NCI-H2227 (cell line): ENCODE data around the gene REPS2.
"Not testable (repeated sequence)": the region's sequence is repeated elsewhere in the genome, so short reads cannot be mapped to it uniquely, and the experiment has no call there.

ENCODE experiments used
- DNase-seq: peaks from one replicate; lab custom pipeline; 2025; ENCODE audit not compliant: unreplicated experiment; lab: John Stamatoyannopoulos, UW

Gene REPS2

DNA sequence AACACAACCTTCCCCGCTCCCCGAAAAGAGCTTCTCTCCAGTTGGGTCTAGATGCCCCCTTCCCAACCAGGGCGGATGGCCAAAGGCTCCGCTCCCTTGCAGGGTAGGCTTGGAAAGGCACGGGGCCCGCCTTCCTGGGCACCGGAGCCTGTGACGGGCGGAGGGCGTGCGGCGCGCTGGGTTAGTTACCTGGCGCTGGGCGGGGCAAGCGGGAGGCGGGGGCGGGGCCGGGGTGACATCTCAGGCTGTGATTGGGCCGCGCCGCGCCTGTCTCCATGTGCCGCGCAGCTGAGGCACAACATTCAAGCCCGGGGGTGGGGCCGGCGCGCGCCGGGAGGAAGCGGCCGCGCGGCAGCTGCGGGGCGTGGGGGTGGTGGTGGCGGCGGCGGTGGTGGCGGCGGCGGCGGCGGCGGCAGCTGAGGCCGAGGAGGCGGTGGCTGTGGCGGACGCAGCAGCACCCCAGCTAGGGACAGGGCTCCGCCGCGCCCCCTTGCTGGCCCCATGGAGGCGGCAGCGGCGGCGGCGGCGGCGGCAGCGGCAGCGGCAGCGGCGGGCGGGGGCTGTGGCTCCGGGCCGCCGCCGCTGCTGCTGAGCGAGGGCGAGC lies at the start of gene REPS2:
REPS2 (plus strand) TSS at position 298 of the 604 bp plus-strand sequence; CDS start at position 502, 204 bp downstream.
- peak; percentile 92 for DNase-seq

DNA sequence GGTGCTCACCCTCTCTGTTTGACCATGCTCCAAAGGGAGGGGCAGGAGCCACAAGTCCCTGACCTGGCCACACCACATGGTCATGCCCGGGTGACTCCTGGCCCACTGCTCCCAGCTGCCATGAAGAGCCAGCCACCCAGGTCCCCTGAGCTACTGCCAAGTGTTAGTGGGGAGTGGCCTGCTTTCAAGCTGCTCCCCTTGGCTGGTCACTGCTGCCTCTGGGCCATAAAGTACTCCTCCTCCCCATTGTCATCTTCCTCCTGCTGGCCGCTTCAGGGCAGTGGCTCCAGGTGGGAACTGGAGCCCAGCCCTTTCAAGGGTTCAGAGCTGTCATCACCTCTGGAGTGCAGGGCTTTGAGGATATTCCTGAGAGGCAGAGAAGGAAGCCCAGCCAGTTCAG lies 49.0 kb upstream of the REPS2 start:
- no peak for DNase-seq

DNA sequence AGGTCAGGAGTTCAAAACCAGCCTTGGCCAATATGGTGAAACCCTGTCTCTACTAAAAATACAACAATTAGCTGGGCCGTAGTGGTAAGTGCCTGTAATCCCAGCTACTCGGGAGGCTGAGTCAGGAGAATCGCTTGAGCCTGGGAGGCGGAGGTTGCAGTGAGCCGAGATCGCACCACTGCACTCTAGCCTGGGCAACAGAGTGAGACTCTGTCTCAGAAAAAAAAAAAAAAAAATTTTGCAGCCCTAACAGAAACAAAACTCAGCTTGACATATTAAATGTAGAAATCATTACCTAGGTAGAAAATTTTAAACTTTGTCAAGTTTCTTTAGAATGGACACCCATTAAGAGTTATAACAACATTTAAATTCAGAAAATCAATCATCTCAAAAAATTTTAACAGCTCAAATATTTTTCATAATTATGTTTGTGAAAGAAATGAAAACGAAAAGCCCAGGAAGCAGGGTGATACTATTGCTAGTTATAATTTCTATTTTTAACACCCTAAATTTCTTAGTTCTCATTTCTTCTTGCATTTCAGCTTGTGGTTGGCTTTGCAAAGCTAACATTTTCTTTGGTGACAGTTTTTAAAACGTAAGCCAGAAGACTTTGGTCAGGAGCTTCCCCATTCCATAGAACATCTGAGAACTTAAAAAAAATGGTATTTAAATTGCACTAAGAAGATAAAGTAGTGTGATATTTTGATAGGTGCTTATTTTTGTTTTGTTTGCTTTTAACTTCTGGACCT lies 43.0 kb upstream of the REPS2 start:
- DNase-seq = no peak

DNA sequence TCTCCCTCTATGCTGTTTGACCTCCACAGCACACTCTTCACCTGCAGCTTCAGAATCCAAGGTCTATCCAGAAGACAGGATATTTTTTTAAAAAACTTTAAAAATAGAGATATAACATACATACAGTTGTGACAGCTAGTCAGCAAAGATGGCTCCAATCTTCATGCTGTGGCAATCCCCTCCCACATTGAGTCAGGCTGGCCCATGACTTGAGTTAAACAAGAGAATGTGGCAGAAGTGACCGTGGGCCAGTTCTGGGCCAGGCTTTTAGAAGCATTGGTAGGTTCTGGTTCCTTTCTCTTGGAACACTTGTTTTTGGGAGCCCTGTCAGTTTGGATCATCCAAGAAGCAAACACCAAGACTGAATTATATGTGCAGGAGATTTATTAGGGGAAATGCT lies 36.1 kb upstream of the REPS2 start:
- no peak for DNase-seq

DNA sequence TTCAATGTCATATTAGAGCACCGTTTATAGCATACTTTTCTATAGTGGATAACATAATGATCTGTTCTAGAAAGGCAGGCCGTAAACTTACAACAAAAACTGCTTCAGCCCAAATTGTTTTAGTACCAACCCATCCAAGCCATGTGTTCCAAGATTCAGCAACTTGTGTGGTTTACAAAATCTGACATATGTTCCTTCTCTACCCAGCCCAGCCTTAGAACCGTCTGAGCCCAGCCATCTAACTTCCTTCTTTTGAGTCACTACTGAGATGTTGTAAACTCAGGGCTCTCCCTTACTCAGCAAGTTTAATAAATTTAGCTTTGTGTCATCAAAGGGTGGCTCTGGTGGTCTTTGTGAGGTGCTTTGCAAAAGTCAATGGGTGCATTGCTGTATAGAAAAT lies 32.4 kb upstream of the REPS2 start:
- DNase-seq = no peak

DNA sequence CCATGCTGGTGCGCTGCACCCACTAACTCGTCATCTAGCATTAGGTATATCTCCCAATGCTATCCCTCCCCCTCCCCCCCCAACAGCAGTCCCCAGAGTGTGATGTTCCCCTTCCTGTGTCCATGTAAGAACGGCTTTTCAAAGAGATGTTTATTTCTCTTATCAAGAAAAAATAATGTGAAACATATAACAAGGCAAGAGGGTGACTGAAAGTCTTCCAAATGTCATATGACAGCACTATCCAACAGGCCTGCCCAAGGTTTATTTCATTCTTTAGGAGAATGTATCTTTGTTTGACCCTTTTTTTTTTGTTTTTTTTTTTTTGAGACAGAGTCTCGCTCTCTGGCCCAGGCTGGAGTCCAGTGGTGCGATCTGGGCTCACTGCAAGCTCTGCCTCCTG lies 29.9 kb upstream of the REPS2 start:
- DNase-seq = no peak

DNA sequence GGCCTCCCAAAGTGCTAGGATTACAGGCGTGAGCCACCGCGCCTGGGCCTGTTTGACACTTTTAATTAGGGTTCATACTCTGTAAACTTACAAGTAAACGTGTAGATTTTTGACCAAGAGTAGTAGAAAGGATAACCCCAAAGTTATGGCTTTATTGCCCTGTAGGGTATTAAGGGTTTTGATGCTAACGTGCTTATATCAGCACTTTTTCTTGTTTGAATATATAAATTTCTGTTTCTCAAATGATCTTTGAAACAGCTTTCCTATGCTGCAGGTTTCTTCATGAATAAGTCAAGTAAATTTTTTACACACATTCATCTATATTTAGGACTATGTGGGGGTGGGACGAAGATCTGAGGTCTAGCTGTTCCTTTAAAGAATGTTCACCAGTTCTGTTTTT lies 29.3 kb upstream of the REPS2 start:
- no peak for DNase-seq

DNA sequence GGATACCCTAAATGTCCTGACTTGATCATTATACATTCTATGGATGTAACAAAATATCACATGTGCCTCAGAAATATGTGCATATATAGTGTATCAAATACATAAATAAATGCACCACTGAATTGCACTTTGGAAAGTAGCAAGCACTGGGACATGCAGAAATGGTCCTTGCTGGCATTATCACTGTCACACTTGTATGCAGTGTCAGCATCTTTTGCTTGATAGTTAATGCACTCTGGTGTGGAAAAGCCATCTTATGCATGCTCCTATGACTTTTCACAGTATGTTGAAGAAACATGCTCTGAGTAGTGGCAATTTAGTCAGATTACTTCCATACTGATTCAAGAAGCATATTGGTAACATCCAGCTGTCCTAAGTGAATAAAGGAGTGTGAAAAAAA lies 27.5 kb upstream of the REPS2 start:
- no peak for DNase-seq

DNA sequence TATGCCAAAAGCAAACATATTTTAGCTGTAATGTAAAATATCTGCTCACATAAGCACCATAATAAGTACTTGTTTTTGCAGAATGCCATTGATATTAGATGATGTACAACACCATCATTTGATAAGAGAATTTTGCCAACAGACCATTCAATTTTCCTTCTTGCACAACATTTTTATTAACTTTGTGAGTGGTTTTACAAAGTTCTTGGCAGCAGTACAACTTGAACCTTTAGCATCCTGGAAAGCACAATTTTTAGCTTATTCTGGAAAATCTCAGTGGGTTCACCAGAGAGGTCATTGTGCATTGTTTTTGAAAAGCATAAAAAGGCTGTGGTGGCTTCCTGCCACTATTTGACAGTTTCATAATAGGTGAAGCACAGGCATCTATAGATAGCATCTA lies 26.4 kb upstream of the REPS2 start:
- DNase-seq = no peak

DNA sequence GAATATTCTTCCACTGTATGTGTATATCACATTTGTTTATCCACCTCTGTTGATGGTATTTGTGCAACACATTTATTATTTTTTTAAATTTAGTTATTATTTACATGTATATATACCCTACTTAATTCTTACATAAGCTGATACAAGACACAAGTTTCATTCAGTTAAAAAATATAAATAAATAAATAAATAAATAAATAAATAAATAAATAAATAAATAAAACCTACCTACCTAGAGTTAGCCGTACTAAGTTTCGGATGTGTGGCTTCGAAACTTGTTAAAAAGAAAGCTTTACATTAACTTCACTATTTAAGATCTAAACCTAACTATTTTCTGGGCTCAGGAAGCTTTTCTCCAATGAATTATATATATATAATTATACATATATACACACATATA lies 23.3 kb upstream of the REPS2 start:
- no peak for DNase-seq

DNA sequence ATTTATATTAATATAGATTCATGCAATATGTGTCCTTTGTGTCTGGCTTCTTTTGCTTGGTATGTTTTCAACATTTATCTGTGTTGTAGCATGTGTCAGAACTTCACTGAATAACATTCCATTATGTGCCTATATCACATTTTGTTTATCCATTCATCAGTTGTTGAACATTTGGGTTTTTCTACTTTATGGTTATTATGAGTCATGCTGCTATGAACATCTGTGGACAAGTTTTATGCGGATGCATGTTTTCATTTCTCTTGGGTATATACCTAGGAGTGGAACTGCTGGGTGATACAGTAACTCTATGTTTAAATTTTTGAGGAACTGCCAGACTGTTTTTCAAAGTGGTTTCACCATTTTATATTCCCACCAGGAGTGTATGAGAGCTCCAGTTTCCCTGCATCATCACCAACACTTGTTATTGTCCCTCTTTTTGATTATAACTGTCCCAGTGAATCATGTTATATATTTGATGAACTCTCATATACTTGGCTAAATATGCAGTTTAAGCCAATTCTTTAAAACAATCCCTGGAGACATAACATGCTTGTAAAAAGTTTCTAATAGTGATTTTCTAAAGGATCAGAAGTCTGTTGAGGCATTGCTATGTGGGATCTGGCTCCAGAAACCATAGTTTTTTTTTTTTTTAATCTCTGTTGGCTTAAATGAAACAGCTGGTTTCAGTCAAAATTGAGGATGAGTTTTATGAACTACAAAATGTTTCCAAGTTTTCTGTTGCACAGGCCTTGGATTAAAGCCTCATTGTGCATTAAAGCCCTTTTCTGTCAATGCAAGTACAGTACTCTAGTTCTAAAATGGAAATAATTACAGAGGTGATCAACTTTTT lies 21.6 kb upstream of the REPS2 start:
- no peak for DNase-seq

DNA sequence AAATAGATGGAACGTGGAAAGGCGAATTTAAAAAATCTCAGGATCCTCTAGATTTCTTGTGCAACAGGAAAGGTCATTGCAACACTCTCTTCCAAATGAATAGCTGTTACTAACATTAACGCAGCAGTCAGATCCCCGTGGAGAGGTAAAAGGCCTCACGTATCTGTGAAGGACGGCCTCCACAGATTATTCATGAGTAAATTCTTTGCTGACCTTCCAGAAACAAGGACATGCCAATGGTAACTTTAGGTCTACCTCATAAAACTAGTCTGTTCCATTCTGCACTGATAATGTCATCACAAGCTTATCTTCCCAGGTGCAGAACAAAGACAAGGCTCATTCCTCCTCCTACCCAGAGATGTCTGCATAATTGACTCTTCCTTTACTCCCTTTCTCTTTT lies 16.1 kb upstream of the REPS2 start:
- DNase-seq = peak; percentile 19

DNA sequence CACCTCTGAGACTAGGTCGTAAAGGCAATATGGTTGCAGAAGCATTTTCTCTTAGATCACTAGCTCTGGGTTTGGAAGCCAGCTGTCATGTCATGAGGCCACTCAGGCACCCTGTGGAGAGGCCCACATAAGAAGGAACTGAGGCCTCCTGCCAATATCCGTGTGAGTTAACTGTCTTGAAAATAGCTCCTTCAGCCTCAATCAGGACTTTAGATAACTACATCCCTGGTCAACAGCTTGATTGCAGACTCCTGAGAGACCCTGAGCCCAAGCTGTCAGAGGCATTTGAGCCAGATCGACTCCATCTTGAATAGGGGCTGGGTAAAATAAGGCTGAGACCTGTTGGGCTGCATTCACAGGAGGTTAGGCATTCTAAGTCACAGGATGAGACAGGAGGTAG lies 15.1 kb upstream of the REPS2 start:
- DNase-seq = peak; percentile 36

DNA sequence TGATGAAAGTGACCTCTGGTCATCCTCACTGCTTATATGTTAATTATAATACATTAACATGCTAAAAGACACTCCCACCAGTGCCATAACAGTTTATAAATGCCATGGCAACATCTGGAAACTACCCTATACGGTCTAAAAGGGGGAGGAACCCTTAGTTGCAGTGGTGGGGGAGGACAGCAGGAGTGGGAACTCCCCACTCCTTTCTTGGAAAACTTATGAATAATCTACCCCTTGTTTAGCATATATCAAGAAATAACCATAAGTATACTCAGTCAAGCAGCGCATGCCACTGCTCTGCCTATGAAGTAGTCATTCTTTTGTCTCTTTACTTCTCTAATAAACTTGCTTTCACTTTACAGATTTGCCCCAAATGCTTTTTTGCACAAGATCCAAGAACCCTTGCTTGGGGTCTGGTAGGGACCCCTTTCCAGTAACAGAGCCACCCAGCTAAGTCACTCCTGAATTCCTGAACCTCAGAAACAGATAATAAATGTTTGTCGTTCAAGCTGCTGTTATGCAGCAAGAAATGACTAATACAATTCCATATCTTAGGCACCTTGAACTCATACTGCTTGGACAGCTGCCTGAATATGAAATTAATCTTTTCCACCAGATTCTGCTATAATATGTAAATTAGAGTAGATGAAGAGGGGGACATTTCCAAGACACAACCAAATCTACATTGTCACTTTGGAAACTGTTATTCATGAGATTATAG lies 14.4 kb upstream of the REPS2 start:
- no peak for DNase-seq

DNA sequence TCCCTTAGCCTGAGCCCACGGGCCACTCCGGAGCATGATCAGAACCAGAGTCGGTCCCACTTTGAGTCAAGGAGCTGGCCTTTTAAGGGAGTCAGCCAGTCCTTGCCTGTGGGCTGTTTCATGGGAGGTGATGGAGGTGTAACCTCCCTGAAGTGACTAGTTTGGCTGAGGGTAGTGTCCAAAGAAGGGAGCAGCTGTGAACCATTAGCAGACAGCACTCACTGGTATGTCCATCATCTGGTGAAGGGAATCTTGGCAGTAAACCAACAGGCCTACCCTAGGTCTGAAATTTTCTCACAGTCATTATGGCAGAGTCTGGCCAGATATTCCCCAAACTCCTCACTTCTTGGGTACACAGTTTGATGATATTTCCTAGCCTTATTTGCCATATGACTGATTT lies 12.3 kb upstream of the REPS2 start:
- no peak for DNase-seq

DNA sequence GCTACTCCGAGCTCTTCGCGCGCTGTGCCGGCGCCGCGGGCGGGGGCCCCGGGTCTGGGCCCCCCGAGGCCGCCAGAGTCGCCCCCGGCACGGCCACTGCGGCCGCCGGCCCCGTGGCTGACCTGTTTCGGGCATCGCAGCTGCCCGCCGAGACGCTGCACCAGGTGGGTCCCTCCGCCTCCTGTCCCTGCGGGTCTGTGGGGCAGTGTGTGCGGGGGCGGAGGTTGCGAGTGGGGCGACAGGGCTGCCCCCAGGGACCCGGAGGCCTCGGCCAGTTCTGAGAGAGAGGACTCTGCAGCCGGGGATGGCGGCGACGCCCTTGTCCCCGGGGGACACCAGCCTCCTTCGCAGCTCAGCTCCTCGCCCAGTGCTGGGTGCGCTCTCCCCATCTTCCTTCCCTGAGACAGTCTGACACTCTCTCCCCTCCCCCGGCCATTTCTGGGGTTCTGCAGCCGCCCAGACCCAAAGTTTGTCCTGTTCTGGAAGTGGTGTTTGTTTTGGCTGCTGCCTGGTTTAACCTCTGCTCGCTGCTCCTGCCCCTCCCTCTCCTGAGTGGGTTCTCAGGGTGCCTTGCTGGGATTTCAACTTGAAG lies 609 bp downstream of the REPS2 start:
- no peak for DNase-seq

DNA sequence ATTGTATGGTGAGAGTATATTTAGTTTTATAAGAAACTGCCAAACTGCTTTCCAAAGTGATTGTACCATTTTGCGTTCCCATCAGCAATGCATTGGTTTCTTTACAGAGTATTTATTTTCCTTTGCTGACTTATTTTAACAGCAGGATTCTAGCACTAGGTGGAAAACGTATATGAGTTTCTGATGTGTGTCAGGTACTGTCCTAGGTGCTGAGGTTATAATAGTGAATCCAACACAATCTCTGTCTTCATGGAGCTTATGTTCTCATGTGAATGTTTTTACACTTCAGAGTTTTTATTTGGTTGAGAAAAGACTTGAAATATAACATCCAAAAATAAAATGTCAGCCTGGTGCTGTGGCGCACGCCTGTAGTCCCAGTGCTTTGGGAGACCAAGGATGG lies 4.0 kb downstream of the REPS2 start:
- no peak for DNase-seq

DNA sequence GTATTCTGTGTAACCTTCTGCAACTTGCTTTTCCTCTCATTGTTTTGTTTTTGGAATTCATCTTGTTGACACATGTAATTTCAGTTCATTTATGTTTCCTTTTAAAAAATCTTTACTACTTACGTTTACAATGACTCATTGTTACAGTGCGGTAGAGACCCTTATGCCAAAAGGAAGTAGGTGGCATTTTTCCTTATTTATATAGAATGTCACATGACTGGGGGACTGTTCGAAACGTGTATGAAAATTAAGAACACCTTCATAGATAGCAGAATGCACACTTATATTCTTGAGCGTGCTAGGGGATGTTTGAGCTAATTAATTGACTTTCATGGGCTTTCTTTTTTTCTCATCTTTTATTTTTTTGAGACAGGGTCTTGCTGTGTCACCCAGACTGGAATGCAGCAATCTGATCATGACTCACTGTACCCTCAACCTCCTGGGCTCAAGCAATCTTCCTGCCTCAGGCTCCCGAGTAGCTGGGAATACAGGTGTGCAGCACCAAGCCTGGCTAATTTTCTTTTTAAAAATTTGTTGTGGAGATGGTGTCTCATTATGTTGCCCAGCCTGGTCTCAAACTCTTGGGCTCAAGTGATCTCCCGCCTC lies 7.3 kb downstream of the REPS2 start:
- DNase-seq = no peak

DNA sequence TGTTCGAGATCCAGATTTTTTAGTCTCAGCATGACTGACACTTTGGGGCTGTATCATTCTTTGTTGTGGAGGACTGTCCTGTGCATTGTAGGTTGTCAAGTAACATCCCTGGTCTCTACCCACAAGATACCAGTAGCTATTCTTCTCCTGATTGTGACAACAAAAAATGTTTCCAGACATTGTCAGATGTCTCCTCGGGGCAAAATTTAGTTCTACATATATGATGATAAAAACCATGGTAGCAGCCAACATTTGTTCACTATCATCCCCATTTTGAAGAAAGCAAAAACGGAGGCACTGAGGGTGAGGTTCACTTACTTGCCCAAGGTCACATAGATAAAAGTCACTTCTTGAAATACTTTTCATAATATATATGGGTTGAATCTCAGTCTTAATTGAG lies 11.3 kb downstream of the REPS2 start:
- no peak for DNase-seq

DNA sequence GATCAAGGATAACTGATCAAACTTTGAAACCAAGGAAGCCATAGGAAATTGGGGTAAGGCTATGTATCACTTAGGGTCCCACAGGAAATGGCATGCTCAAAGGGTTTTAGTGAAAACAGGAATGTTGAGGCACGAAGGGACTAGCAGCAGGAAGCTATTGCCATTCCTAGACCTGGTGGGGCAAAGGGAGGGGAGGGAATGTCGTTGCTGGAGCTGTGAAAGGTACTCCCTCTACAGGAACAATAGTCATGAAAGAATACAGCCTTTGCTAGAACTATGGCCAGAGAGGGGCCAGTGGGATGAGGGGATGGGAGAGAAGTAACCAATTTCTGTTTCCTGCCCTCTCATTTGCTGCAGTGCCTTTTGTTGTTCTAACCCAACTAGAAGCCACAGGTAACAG lies 11.9 kb downstream of the REPS2 start:
- DNase-seq = no peak

DNA sequence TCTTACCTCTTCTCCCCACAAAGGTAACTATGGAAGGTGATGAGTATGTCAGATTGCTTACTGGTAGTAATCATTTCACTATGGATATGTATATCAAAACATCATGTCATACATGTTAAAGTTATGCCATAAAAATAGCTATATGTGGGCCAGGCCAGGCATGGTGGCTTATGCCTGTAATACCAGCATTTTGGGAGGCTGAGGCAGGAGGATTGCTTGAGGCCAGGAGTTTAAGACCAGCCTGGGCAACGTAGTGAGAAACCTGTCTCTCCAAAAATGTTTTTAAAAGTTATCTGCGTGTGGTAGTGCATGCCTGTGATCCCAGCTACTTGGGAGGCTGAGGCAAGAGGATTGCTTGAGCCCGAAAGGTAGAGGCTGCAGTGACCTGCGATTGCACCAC lies 16.2 kb downstream of the REPS2 start:
- not testable (repeated sequence) for DNase-seq
